GM21825 (cell line): ENCODE measurements around the gene SMARCC2.

Experiments used
- ATAC-seq: cut with Tn5 transposase; IDR thresholded peaks from one replicate; pipeline ENCODE4 v1.9.1; 2021; ENCODE audit warnings: mild to moderate bottlenecking, moderate library complexity; ENCODE audit not compliant: unreplicated experiment

Gene SMARCC2

GRCh38 chr12:56189099-56189917 lies at the start of gene SMARCC2:
SMARCC2 (minus strand) TSS chr12:56189483; CDS start chr12:56189461, 22 bp downstream.
- ATAC-seq, result peak; percentile 66

DNA sequence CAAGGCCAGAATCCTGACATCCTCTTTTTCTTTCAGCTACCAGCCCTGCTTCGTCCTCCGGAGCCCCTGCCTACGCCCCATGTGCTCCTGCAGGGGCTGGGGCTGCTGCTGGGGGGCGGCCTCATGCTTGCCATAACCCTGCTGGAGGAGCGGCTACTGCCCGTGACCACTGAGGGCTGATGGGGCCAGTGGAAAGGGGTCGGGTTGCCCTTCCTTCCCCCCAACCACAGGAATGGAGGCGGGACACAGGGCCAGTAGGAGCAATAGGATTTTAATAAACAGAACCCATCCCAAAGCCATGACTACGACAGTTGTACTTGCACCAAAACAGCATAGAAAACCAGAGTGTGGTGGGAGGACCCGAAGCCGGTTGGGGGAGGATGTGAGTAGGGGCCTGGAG lies 48.3 kb upstream of the SMARCC2 start:
- ATAC-seq, result no peak

- no peak for ATAC-seq
Observed at GRCh38 chr12:56236985-56237384, 47.7 kb upstream of the SMARCC2 start.

GRCh38 chr12:56236091-56236490 lies 46.8 kb upstream of the SMARCC2 start:
- no peak for ATAC-seq

- ATAC-seq, result no peak
Observed at GRCh38 chr12:56234746-56235436, 45.6 kb upstream of the SMARCC2 start.

GRCh38 chr12:56231184-56231582 lies 41.9 kb upstream of the SMARCC2 start:
- ATAC-seq, result no peak

- no peak for ATAC-seq
Observed at GRCh38 chr12:56230432-56231183, 41.3 kb upstream of the SMARCC2 start.

GRCh38 chr12:56229916-56230431 lies 40.7 kb upstream of the SMARCC2 start, which contains the start of gene SLC39A5:
SLC39A5 (plus strand) TSS chr12:56230051; CDS start chr12:56231275, 1,224 bp downstream.
- ATAC-seq, result no peak

GRCh38 chr12:56229082-56229481 lies 39.8 kb upstream of the SMARCC2 start:
- ATAC-seq, result no peak

GRCh38 chr12:56224954-56225353 lies 35.7 kb upstream of the SMARCC2 start:
- no peak for ATAC-seq

GRCh38 chr12:56224102-56224701 lies 34.9 kb upstream of the SMARCC2 start, which contains the start of gene NABP2:
NABP2 (plus strand) TSS chr12:56224342; CDS start chr12:56224857, 515 bp downstream.
- ATAC-seq, result peak; percentile 75

GRCh38 chr12:56223571-56224101 lies 34.4 kb upstream of the SMARCC2 start:
- no peak for ATAC-seq

DNA sequence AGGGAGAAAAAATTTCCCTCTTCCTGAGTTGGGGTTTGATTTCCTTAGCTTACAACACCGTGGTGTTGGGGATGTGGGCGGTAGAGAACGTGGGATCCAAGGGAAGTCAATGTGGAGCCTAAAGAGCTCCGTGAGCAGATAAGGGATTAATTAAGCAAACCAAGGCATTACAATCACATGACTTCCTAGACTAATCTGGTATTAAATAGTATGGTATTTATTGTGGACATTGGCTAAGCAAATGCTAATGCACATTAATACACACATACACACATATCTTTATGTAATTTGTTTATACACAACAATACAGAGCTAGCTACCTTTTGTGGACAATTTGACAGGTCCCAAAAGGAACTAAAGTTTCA lies 33.2 kb upstream of the SMARCC2 start:
- no peak for ATAC-seq

GRCh38 chr12:56221757-56222530 lies 32.7 kb upstream of the SMARCC2 start, which contains the start of gene RNF41:
RNF41 (minus strand) TSS chr12:56221922; CDS start chr12:56214047, 7,875 bp downstream.
- peak; percentile 78 for ATAC-seq

DNA sequence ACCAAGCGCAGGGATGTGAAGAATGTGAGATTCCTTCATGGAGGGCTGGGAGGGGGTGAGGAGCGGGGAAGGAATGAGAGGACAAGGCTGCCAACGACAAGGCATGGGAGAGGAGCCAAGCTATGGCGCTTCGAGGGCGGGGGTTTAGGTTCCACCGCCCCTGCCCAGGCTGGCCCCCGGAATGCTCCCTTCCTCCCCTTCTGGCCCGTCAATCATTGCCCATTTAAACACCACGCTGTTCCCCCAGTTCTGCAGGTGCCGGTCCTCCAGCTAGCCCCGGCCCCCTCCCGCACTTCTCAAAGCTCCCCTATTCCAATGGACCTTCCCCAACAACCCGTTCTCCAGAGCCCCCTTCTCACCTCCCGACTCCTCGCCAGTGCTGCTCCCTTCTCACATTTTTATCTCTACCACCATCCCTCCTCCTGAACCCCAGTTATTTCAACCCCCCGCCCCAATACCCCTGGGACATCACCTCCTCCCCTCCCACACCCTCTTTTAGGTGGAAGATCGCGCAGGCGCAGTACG lies 32.0 kb upstream of the SMARCC2 start:
- ATAC-seq, result peak; percentile 16

DNA sequence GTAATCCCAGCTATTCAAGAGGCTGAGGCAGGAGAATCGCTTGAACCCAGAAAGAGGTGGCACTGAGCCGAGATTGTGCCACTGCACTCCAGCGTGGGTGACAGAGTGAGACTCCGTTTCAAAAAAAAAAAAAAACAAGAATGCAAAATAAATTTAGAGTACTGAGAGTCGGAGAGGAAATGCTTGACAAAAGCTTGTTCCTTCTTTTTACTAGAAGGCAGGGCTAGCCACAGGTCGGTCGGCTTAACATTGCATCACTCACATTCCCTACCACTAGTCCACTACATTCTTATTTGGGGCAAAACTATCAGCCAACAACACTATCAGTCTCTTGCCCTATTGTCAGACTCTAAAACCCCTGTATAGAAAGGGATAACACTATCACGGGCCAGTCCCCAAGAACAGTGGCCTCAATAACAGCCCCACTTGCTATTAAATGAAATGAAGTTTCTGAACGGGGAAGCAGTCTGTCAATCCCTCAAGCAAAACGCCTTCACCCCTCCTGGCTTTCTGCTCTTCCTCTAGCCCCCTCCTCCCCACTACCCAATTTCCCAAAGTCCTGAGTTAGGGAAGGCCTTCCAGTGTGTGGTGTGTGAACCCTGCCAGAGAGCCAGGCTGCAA lies 31.4 kb upstream of the SMARCC2 start:
- ATAC-seq, result no peak

GRCh38 chr12:56219840-56220239 lies 30.6 kb upstream of the SMARCC2 start:
- no peak for ATAC-seq

- no peak for ATAC-seq
Observed at GRCh38 chr12:56216461-56216860, 27.2 kb upstream of the SMARCC2 start.

GRCh38 chr12:56213878-56214277 lies 24.6 kb upstream of the SMARCC2 start:
- ATAC-seq, result no peak
